Left lung (tissue), 10 donors: Measurements from ENCODE around the gene ZNF804A. TPM values are rescaled to one million over a fixed set of nuclear protein-coding genes. Genes with fewer than 3 reads are reported as not detected.
A peak's percentile ranks its signal among the peaks of the same experiment; 100 is the strongest.

Source experiments
- ATAC-seq: fragments of 200-7000 bp; cut with Tn5 transposase; one replicate; pipeline ENCODE4 v1.9.1; 2020; ENCODE audit warnings: moderate library complexity
- DNase-seq, 4 donors: peaks; one replicate each; pipeline ENCODE4 v3.0.0-alpha.2; 2013 to 2020
- H3K27ac ChIP-seq, 2 donors: fragments of 200-600 bp; sonication (generic) in 1 of 2; one replicate each; pipeline versions ENCODE4 v1.5.0 to v1.8.0; 2020 to 2021
- H3K27me3 ChIP-seq, 2 donors: fragments of 200-600 bp; sonication (generic) in 1 of 2; one replicate each; pipeline versions ENCODE4 v1.5.0 to v1.8.0; 2020 to 2021
- H3K36me3 ChIP-seq, 2 donors: fragments of 200-600 bp; sonication (generic) in 1 of 2; one replicate each; pipeline versions ENCODE4 v1.5.0 to v1.8.0; 2020 to 2021
- H3K4me1 ChIP-seq, 2 donors: fragments of 200-600 bp; one replicate each; pipeline ENCODE4 v1.8.0; 2021
- H3K4me3 ChIP-seq, 2 donors: fragments of 200-600 bp; sonication (generic) in 1 of 2; one replicate each; pipeline versions ENCODE4 v1.5.0 to v1.8.0; 2020 to 2021; ENCODE audit warnings: mild to moderate bottlenecking in 1 of 2
- H3K9me3 ChIP-seq, 2 donors: fragments of 200-600 bp; sonication (generic) in 1 of 2; one replicate each; pipeline versions ENCODE4 v1.5.0 to v1.8.0; 2020 to 2021
- intact Hi-C, 2 donors: fragments of 100-400 bp; cut with DNase I; formaldehyde crosslinking; loops; one replicate each; pipeline versions ENCODE4 v1.11.2 to v1.14.2; 2022
- polyA plus RNA-seq, 6 donors: library from polyadenylated mRNA; unstranded; fragments of 120-200 nt; gene quantifications; one replicate each; pipeline ENCODE4 v1.2.1, GENCODE V29; 2013; ENCODE audit not compliant: insufficient read length in 6 of 6
- total RNA-seq, 2 donors: library from RNA; stranded (reverse); fragmentation: NEBNext Ultra II Directional; extraction: Animal tissue kit (Norgen Biotek cat#: 25700); gene quantifications; one replicate each; pipeline ENCODE4 v1.2.1, GENCODE V29; 2021
- TF ChIP-seq, protein P1 (sequence below), 2 donors: fragments of 200-600 bp; sonication (generic) in 1 of 2; IDR thresholded peaks; one replicate each; pipeline versions ENCODE4 v1.5.0 to v1.8.0; 2021; ENCODE audit warnings: antibody characterized with exemption in 2 of 2
- donor health status: DM: no; HTN: yes; CAD: no.
- donor health status: DM: no; HTN: no; CAD: no.

The ZNF804A gene
- total and polyA plus RNA-seq, 8 donors = 0.04 to 0.86 (median 0.09) TPM; not detected in 1

GRCh38 chr2:184556639-184557038 is 41.7 kb upstream of the ZNF804A start:
- ATAC-seq = no peak
- H3K27ac ChIP-seq = no peak overlapping the region
- peaks cover 0 to 3% of the 10 kb centered on the region in 2 donors for H3K9me3 ChIP-seq
- TF ChIP-seq, protein P1, sequence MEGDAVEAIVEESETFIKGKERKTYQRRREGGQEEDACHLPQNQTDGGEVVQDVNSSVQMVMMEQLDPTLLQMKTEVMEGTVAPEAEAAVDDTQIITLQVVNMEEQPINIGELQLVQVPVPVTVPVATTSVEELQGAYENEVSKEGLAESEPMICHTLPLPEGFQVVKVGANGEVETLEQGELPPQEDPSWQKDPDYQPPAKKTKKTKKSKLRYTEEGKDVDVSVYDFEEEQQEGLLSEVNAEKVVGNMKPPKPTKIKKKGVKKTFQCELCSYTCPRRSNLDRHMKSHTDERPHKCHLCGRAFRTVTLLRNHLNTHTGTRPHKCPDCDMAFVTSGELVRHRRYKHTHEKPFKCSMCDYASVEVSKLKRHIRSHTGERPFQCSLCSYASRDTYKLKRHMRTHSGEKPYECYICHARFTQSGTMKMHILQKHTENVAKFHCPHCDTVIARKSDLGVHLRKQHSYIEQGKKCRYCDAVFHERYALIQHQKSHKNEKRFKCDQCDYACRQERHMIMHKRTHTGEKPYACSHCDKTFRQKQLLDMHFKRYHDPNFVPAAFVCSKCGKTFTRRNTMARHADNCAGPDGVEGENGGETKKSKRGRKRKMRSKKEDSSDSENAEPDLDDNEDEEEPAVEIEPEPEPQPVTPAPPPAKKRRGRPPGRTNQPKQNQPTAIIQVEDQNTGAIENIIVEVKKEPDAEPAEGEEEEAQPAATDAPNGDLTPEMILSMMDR (IDR thresholded peaks at IDR 0.05) = no peak
- H3K4me3 ChIP-seq = no peak overlapping the region
- no peak for DNase-seq
- no peaks in the 10 kb centered on the region for H3K4me1 ChIP-seq
- intact Hi-C loops = no loop called here
- H3K36me3 ChIP-seq = no peaks in the 10 kb centered on the region
- H3K27me3 ChIP-seq = no peaks in the 10 kb centered on the region

DNA sequence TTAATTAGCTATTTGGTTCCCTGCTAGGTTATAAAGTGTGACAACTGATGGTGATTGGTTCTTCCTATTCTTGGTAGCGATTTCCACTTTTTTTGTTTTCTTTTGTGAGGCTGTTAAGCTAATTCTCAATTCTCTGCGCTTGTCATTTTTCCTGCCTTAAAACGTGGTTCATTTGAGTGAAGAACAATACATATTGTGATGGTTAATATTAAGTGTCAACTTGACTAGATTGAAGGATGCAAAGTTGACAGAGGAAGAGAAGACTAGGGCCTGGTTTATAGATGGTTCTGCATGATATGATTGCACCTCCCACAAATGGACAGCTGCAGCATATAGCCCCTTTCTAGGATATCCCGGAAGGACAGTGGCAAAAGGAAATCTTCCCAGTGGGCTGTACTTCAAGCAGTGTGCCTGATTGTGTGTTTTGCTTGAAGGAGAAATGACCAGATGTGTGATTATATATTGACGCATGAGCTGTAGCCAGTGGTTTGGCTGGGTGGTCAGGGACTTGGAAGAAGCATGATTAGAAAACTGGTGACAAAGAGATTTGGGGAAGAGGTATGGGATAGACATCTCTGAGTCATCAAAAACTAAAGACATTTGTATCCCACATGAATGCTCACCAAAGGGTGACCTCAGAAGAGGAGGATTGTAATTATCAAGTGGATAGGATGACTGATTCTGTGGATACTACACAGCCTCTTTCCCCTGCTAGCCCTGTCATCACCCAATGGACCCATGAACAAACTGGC is 39.4 kb upstream of the ZNF804A start:
- H3K4me1 ChIP-seq = peaks cover 0 to 8% of the 10 kb centered on the region in 2 donors
- no peaks in the 10 kb centered on the region for H3K36me3 ChIP-seq
- no peak overlapping the region for H3K4me3 ChIP-seq
- peaks cover 0 to 3% of the 10 kb centered on the region in 2 donors for H3K9me3 ChIP-seq
- intact Hi-C loops = no loop called here
- TF ChIP-seq, protein P1 (IDR thresholded peaks at IDR 0.05) = no peak
- no peak overlapping the region for H3K27ac ChIP-seq
- ATAC-seq (no peak), DNase-seq (no peak)
- no peaks in the 10 kb centered on the region for H3K27me3 ChIP-seq

GRCh38 chr2:184560603-184561002 is 37.7 kb upstream of the ZNF804A start:
- no peak overlapping the region for H3K4me3 ChIP-seq
- peak in 1 of 4 donors; percentile 74 for DNase-seq
- TF ChIP-seq, protein P1 (IDR thresholded peaks at IDR 0.05) = no peak
- intact Hi-C loops = no loop called here
- peaks cover 0 to 3% of the 10 kb centered on the region in 2 donors for H3K9me3 ChIP-seq
- no peaks in the 10 kb centered on the region for H3K36me3 ChIP-seq
- no peak overlapping the region for H3K27ac ChIP-seq
- no peak for ATAC-seq
- no peaks in the 10 kb centered on the region for H3K27me3 ChIP-seq
- peaks cover 0 to 8% of the 10 kb centered on the region in 2 donors for H3K4me1 ChIP-seq

DNA sequence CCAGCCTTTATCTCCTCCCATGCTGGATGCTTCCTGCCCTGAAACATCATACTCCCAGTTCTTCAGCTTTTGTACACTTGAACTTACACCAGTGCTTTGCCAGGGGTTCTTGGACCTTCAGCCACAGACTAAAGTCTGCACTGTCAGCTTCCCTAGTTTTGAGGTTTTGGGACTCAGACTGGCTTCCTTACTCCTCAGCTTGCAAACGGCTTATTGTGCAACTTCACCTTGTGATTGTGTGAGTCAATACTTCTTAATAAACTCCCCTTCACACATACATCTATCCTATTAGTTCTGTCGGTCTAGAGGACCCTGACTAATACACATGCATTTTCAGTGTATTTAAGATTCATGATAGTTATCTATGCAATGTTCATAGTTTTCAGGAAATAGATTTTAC is 35.8 kb upstream of the ZNF804A start:
- Histone ChIP-seq H3K27ac (peak overlapping the region in 1 of 2 donors; percentile 39), H3K27me3 (no peaks in the 10 kb centered on the region), H3K9me3 (peaks cover 0 to 3% of the 10 kb centered on the region in 2 donors), H3K36me3 (no peaks in the 10 kb centered on the region), H3K4me1 (peaks cover 0 to 8% of the 10 kb centered on the region in 2 donors), H3K4me3 (no peak overlapping the region)
- intact Hi-C loops = no loop called here
- TF ChIP-seq, protein P1 (IDR thresholded peaks at IDR 0.05) = no peak
- DNase-seq (no peak), ATAC-seq (peak; percentile 34)

GRCh38 chr2:184564092-184564491 is 34.2 kb upstream of the ZNF804A start:
- H3K27ac ChIP-seq = no peak overlapping the region
- DNase-seq (no peak), ATAC-seq (no peak)
- H3K4me3 ChIP-seq = no peak overlapping the region
- intact Hi-C loops = no loop called here
- no peaks in the 10 kb centered on the region for H3K36me3 ChIP-seq
- H3K4me1 ChIP-seq = peaks cover 0 to 8% of the 10 kb centered on the region in 2 donors
- TF ChIP-seq, protein P1 (IDR thresholded peaks at IDR 0.05) = no peak
- peaks cover 0 to 3% of the 10 kb centered on the region in 2 donors for H3K9me3 ChIP-seq
- H3K27me3 ChIP-seq = no peaks in the 10 kb centered on the region
